ENCODE results near the gene MORF4L1.
"Not testable (repeated sequence)": the region's sequence is repeated elsewhere in the genome, so short reads cannot be mapped to it uniquely, and the experiment has no call there.

Gene MORF4L1, protein sequence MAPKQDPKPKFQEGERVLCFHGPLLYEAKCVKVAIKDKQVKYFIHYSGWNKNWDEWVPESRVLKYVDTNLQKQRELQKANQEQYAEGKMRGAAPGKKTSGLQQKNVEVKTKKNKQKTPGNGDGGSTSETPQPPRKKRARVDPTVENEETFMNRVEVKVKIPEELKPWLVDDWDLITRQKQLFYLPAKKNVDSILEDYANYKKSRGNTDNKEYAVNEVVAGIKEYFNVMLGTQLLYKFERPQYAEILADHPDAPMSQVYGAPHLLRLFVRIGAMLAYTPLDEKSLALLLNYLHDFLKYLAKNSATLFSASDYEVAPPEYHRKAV

DNA sequence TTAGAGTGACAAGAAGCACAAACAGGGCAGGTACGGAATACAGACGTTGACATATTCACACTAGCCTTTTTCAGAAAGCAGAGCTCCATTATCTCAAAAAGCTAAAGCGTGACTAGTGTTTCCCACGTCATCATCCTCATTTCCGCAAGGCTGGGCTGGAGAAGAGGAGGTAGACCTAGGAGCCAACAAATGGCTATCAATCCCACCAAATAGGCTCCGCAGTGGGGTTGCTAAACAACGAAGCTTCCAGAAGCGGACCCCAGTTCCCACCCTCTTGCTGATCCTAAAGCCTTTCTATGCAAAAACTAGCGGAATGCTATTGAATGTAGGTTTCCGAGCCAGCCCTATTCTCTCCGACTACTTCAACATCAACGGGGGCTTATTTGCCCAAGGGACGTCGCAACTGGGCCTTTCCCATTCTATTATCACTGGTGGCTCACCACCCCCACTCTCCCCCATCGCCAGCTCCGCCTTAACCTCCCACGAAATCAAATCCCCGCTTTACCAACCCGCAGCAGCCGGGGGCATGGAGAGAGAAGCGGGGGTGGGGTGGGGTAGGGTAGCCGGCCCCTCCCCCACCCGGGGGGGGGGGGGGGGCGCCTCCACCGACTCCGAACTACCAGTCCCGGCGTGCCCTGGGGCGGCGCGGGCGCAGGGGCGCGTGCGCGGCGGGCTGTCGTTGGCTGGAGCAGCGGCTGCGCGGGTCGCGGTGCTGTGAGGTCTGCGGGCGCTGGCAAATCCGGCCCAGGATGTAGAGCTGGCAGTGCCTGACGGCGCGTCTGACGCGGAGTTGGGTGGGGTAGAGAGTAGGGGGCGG lies at the start of gene MORF4L1:
TSS of gene MORF4L1 (plus strand) at position 736 of the 817 bp plus-strand sequence. CDS start 128 bp downstream, outside the sequence.
- DNase-seq (ENCODE audit: low spot score) = peak; percentile 86

DNA sequence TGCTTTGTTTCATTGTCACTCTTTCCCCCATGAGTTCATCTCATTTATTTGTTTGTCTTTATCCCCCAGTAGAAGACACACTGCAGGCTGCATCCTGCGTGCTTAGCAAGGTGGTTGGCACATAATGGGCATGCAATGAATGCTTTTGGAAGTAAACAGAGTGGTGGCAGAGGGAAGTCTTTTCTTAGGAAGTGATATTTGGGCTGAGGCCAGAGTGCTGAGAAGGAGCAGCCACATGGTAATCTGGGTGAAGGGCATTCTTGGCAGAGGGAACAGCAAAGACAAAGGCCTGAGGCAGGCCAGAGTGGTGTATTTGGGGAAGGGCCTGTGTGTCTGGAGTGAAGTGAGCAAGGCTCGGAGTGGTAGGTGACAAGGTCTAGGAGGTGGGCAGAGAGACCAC lies 43.8 kb upstream of the MORF4L1 start:
- no peak for DNase-seq (ENCODE audit: low spot score)

DNA sequence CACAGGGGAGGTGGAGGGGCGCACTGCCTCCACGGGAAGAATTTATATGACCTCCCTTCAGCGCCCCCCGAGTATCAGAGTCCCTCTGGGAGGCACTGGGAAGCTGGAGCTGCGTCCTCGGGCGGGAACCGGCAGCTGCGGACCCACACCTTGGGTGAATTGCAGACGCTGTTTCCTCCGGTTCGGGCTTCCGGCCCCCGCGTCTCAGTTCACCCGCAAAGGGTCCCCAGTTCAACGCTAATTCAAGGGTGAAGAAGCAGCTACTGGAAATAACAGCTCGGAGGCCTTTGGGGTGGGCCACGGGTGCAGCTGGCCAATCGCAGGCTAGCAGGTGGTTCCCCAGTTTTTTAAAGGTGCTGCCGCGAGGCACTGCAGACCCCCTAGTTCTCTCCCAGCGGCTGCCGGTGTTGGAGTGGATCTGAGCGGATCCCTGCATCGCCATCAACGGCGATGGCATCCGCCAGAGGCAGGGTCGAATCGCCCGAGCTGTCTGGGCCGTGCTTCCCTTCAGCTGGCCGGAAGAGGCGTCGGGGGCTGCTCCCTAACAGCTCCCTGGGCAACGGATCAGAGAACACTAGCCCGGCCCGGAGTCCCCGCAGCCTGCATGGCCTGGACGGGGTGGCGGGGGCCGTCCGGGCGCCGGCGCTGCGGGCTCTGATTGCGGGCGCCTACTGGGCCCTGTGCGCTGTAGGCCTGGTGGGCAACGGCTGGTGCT lies 42.0 kb upstream of the MORF4L1 start:
- DNase-seq (ENCODE audit: low spot score) = no peak

DNA sequence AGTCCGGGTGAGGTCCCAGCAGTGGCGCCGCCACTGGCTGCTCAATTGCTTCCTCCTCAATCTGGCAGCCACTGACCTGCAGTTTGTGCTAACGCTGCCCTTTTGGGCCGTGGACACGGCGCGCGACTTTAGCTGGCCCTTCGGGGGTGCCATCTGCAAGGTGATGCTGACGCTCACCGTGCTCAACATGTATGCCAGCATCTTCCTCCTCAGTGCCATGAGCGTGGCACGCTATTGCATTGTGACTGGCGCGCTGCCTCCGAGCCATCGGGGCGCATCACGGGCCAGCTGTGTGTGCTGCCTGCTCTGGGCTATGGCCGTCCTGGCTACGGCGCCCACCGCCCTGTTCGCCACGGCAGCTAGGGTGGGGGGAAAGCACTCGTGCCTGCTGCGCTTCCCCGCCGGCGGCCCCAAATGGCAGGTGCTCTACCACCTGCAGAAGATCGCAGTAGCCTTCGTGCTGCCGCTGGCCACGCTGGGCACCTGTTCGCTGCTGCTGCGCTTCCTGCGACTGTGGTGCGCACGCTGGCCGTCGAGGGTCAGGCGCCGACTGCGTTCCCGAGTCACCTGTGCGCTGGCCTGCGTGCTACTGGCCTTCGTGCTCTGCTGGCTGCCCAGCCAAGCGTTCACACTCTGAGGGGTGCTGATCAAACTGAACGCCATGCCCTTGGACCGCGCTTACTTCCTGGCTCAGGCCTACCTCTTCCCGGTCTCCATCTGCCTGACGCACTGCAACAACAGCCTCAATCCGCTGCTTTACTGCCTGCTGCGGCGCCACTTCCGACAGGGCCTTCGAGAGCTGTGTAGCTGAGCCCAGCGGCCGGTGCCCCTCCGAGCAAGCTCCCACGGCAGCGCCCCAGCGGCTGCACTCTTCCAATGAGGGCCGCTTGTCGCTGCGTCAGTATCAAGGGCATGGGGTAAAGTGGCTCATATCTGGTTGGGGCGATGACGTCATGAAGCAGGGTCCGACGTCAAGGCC lies 41.2 kb upstream of the MORF4L1 start:
- DNase-seq (ENCODE audit: low spot score) = no peak

DNA sequence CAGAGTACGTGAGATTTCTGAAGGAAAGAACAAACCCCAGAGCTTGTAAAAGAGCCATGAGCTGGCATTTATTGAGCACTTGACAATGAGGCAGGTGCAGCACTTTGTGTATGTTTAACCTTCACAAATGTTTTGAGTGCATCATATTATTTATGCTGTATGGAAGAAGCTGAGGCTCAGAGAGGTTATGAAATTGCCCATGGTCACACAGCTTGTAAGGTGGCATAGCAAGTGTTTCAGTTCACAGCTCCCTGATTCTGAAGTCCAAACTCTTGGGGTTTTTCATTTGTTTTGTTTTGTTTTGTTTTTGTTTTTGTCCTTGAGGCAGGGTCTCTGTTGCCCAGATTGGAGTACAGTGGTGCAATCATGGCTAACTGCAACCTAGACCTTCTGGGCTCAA lies 36.4 kb upstream of the MORF4L1 start:
- DNase-seq (ENCODE audit: low spot score) = no peak

DNA sequence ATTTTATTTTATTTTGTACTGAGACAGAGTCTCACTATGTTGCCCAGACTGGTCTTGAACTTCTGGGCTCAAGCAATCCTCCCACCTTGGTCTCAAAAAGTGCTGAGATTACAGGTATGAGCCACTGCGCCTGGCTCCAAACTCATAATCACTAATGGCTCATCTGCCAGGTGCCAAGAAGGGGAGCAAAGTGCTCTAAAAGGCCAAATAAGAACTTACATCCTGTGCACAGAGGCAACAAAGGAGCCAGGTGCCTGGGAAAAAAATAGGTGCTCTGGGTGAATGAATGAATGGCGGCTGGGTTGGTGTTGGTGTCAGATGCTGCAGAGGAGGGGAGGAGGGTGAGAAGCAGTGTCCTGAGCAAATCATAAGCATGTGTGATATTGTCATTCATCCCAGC lies 35.6 kb upstream of the MORF4L1 start:
- DNase-seq (ENCODE audit: low spot score) = no peak

DNA sequence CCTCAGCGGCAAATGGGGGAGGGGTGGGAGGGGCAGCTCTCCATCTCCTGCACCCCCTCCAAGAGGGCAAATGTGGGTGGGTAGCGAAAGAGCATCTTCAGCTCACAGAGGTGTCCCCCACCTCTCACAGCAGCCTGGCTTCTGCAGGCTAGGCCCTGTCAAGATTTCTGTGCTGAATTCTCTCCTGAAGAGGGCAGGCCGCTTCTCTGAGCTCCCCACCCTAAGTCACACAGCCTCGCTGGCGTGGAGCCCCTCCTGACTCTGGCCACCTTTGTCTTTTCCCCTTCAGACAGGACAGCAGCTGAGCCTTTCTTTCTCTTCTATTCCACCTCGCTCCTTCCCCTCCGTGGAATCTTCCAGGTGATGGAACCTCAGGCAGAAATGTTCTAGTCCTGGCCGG lies 35.1 kb upstream of the MORF4L1 start:
- DNase-seq (ENCODE audit: low spot score) = no peak

DNA sequence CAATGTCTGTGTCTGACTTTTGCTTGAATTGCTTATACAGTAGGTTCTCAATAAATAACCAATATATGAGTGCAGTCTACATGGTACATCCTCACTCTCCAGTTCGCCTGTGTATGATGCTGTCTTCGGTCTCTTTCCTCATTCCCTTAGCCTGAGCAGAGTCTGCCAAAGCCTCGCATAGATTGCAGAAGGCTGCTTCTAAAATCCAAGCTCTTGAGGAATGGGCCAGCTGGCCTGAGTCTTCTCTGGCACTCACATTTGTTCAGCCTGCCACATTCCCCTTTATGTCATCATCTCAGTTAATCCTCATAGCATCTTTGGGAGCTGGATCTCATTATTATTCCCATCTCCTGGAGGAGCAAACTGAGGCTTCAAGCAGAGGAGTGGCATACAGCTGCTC lies 34.2 kb upstream of the MORF4L1 start:
- no peak for DNase-seq (ENCODE audit: low spot score)

DNA sequence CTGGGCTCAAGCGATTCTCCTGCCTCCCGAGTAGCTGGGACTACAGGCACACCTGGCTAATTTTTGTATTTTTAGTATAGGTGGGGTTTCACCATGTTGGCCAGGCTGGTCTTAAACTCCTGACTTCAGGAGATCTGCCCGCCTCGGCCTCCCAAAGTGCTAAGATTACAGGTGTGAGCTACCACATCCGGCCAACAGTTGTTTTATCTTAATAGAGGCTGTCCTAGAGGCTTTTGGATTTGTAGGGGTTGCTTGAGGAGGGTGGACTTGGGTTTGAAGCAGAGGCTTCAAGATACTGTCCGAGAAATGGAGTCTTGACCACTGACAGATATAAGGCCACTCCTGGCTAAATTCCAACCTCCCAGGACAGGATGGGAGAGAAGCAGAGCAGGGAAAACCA lies 33.5 kb upstream of the MORF4L1 start:
- DNase-seq (ENCODE audit: low spot score) = not testable (repeated sequence)

DNA sequence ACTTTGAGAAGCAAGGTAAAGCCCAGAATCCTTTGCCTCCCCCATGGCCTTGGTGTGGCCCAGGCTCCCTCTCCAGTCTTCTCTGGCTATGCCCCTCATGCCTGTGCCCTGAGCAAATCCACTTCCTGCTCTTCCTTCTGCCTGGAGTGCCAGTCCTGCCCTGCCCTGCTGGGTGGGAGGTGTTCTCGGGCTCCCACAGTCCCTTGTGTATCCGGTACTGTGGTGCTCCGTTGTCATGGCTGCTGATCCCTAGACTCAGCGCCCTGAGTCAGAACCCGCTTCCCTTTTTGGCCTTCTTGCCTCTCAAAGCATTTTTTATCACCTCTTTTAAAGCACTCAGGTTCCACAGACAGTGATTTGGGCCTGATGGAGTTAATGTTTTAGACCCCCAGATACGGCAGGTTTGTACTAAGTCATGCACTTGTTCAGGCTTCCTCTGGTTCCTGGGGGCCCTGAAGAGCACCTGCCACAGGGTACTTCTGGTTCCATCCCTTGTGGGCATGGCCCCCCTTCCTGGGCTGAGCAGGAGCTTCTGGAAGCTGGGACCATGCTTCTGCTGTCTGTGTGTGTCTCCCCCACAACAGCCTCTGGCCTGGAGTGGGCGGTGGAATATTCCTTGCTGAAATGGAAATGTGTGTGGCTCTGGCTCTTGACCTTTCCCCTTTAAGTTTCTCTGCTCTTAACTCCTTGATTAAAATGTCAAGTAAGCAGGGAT lies 31.9 kb upstream of the MORF4L1 start:
- no peak for DNase-seq (ENCODE audit: low spot score)

DNA sequence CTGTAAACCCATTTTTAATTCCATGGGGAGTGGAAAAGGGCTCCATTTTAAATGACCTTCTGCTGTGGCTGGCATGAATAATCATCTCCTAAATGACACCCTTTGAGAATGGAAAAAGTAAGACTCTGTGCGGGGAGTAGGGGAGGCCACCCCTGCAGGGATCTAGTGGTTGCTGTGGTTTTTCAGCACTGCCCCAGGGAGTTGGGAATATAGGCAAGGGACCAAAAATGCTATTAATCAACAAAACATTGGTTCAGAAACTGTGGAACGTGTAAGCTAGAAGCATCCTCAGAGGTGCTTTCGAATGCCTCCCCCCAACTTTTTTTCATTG lies 31.3 kb upstream of the MORF4L1 start:
- DNase-seq (ENCODE audit: low spot score) = no peak

DNA sequence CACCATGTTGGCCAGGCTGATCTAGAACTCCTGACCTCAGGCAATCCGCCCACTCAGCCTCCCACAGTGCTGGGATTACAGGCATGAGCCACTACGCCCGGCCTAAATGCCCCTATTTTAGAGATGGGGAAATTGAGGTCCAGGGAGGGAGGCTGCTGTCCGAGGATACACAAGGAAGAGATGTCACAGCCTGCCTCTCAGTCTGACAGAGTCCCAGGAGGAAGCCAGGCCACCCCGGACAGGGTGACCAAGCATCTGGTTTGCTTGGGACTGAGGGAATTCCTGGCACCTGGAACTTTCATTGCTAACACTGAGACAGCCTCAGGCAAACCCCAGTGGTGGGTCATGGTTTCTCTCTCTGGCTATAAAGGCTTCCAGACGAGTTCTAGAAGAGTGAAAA lies 30.8 kb upstream of the MORF4L1 start:
- no peak for DNase-seq (ENCODE audit: low spot score)

DNA sequence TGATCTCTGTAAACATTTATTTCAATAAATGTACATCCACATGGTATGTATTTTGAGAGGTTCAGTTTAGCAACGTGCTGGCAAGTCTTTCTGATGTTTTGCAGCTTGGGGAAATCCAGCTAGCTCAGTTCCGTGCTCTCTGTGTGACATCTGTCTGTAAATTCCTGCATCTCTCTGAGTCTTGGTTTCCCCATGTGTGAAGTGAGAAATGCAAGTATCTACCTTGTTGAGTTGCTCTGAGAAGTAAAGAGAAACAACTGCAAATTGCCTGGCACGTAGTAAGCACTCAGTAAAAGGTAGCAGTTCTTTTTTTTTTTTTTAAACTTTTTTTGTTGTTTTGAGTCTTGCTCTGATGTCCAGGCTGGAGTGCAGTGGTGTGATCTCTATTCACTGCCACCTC lies 30.2 kb upstream of the MORF4L1 start:
- no peak for DNase-seq (ENCODE audit: low spot score)

DNA sequence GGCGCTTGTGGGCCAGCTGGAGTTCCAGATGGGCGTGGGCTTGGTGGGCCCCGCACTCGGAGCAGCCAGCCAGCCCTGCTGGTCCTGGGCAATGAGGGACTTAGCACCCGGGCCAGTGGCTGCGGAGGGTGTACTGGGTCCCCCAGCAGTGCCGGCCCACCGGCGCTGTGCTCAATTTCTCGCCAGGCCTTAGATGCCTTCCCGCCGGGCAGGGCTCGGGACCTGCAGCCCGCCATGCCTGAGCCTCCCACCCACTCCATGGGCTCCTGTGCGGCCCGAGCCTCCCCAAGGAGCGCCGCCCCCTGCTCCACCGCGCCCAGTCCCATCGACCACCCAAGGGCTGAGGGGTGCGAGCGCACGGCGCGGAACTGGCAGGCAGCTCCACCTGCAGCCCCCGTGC lies 25.8 kb upstream of the MORF4L1 start:
- DNase-seq (ENCODE audit: low spot score) = not testable (repeated sequence)

DNA sequence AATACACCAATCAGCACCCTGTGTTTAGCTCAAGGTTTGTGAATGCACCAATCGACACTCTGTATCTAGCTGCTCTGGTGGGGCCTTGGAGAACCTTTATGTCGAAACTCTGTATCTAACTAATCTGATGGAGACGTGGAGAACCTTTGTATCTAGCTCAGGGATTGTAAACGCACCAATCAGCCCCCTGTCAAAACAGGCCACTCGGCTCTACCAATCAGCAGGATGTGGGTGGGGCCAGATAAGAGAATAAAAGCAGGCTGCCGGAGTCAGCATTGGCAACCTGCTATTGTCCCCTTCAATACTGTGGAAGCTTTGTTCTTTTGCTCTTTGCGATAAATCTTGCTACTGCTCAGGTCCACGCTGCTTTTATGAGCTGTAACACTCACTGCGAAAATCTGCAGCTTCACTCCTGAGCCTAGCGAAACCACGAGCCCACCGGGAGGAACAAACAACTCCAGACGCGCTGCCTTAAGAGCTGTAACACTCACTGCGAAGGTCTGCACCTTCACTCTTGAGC lies 25.2 kb upstream of the MORF4L1 start:
- DNase-seq (ENCODE audit: low spot score) = not testable (repeated sequence)

DNA sequence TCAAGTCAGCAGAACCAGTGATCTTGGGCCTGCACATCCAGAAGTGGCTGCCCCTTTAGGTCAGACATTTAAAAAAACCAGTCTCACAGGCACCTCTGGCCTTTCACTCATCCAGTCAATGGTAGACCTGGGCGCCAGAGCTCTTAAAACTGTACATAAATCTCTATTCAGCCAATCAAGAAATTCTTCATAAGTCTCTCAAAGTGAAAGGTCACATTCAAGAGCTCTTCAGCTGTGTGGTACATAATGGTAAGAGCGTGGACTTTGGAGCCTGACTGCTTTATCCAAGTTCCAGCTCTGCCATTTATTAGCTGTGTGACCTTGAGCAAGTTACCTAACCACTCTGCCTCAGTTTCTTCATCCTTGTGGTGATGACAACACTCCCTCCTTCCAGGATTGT lies 22.3 kb upstream of the MORF4L1 start:
- no peak for DNase-seq (ENCODE audit: low spot score)

DNA sequence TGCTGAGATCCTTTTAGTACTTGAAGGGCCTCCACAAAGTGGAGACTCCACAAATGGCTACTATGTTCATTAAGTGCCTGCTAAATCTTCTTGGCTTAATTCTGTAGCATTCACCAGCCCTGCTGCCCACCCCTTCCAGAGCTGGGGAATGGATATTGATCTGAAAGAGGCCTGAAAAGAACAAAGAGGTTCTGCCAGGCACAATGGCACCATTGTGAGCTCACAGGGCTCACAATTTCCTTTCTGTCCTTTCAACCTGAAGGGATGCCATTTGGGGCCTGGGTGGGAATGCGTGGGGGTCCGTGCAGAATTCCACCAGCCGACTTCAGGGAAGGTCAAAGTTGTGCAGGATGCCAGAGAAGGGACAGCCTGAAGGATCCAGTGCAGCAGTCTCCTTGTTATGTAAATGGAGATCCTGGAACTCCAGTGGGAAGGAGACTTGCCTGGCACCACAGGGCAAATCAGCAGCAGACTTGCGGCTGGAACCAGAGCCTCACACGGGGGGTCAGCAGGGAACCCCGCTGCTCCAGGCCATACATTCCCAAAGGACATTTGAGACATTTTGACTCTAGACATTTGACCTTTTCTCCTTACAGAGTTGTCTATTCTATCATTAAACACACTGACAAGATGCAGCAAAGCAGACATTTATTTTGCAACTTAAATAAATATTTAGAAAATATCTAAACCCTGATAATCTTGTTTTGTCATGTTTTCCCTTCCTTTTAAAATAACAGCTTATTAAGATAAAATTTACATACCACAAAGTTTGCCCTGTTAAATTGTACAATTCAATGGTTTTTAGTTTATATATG lies 21.5 kb upstream of the MORF4L1 start:
- no peak for DNase-seq (ENCODE audit: low spot score)

DNA sequence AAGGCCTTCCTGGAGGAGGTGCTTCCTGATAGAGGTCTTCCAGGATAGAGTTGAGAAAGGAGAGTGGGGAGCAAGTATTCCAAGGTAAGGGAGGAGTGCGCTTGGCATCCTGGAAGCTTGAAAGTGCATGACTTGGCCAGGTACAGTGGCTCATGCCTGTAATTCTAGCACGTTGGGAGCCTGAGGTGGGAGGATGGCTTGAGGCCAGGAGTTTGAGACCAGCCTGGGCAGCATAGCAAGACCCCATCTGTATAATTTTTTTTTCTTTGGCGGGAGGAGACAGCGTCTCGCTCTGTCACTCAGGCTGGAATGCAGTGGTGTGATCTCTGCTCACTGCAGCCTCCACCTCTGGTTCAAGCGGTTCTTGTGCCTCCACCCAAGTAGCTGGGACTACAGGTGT lies 19.2 kb upstream of the MORF4L1 start:
- no peak for DNase-seq (ENCODE audit: low spot score)

DNA sequence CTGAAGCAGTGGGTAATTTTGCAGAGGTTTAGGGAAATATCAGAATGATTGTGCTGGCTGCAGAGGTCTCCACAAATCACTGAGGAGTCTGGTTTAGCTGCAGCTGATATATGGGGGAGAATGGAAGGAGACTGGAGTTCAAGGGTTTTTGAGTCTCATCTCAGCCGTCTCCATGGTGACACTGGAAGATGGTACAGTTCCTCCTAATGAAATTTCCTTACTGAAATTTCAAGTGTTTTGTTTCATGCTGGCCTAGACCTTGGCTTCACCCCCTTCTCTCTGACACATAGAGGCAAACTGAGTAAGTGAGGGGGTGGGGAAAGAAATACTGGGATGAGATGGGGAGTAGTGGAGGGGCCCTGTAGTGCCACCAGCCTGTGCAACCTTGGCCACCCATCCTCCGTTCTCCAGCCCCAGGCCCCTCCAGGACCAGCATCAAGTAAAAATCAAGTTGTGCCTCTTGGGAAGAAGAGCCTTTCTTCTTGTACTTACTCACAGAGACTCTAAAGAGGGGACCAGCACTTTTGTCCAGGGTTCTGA lies 17.8 kb upstream of the MORF4L1 start:
- DNase-seq (ENCODE audit: low spot score) = no peak

DNA sequence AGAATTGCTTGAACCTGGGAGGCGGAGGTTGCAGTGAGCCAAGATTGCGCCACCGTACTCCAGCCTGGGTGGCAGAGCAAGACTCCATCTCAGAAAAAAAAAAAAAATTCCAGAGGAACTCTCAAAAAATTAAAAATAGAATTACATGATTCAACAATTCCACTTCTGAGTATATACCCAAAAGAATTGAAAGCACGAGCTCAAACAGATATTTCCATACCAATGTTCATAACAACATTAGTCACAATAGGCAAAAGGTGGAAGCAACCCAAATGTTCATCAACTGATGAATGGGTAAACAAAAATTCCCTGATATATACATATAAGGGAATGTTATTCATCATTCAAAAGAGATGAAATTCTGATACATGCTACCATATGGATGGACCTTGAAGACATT lies 16.9 kb upstream of the MORF4L1 start:
- no peak for DNase-seq (ENCODE audit: low spot score)
